HepG2 (cell line): Measurements from ENCODE around the gene NOTUM. TPM values are rescaled to one million over a fixed set of nuclear protein-coding genes. Genes with fewer than 3 reads are reported as not detected.

ENCODE experiments used
- HNF1A ChIP-seq, 2 experiments: sonication (generic) in 1 of 2; formaldehyde crosslinking in 1 of 2; IDR thresholded peaks; 2 replicates each; pipeline versions ENCODE4 v1.4.0 to v1.6.1; 2016 to 2020; ENCODE audit warnings: borderline replicate concordance in 1 of 2, low read depth in 1 of 2, mild to moderate bottlenecking in 1 of 2, missing genetic modification reagents in 1 of 2
- MAX ChIP-seq: IDR thresholded peaks from 2 replicates; pipeline ENCODE4 v1.6.1; 2012; ENCODE audit warnings: inconsistent platforms
- MLX ChIP-seq: IDR thresholded peaks from 2 replicates; pipeline ENCODE4 v1.6.1; 2016
- NR2F2 ChIP-seq: IDR thresholded peaks from 2 replicates; pipeline ENCODE4 v1.6.1; 2012; ENCODE audit warnings: low read depth, inconsistent platforms, borderline replicate concordance
- RBM22 ChIP-seq: fragments of 200-400 bp; formaldehyde crosslinking; optimal IDR thresholded peaks from 2 replicates; pipeline ENCODE3; 2017; ENCODE audit warnings: mild to moderate bottlenecking, low read length, moderate library complexity
- RFXAP ChIP-seq: sonication (generic); formaldehyde crosslinking; IDR thresholded peaks from 2 replicates; pipeline ENCODE4 v1.4.0; 2020; ENCODE audit warnings: missing genetic modification reagents, borderline replicate concordance
- SATB2 ChIP-seq: sonication (generic); formaldehyde crosslinking; IDR thresholded peaks from 2 replicates; pipeline ENCODE4 v1.5.0; 2020; ENCODE audit warnings: missing genetic modification reagents
- STAT5B ChIP-seq: sonication (generic); formaldehyde crosslinking; IDR thresholded peaks from 2 replicates; pipeline ENCODE4 v1.4.0; 2020; ENCODE audit warnings: missing genetic modification reagents
- TEF ChIP-seq: sonication (generic); formaldehyde crosslinking; IDR thresholded peaks from 2 replicates; pipeline ENCODE4 v1.5.0; 2020; ENCODE audit warnings: missing genetic modification reagents
- TERF1 ChIP-seq: sonication (generic); formaldehyde crosslinking; IDR thresholded peaks from 2 replicates; pipeline ENCODE4 v1.8.0; 2022; ENCODE audit warnings: mild to moderate bottlenecking, missing genetic modification reagents, moderate library complexity
- TFDP1 ChIP-seq: IDR thresholded peaks from 2 replicates; pipeline ENCODE4 v1.6.1; 2016; ENCODE audit warnings: missing compliant biosample characterization, missing genetic modification reagents, borderline replicate concordance
- TRIM22 ChIP-seq: fragments of 450-650 bp; IDR thresholded peaks from 2 replicates; pipeline ENCODE4 v1.6.1; 2017
- ZFP91 ChIP-seq: sonication (generic); formaldehyde crosslinking; IDR thresholded peaks from 2 replicates; pipeline ENCODE4 v1.9.0; 2022; ENCODE audit warnings: missing genetic modification reagents, mild to moderate bottlenecking, borderline replicate concordance
- ZFY ChIP-seq: sonication (generic); formaldehyde crosslinking; IDR thresholded peaks from 2 replicates; pipeline ENCODE4 v1.4.0; 2020; ENCODE audit warnings: missing genetic modification reagents
- ZNF326 ChIP-seq: sonication (generic); formaldehyde crosslinking; IDR thresholded peaks from 2 replicates; pipeline ENCODE4 v1.4.0; 2020; ENCODE audit warnings: missing genetic modification reagents, borderline replicate concordance
- ZNF501 ChIP-seq: sonication (generic); formaldehyde crosslinking; IDR thresholded peaks from 2 replicates; pipeline ENCODE4 v1.5.1; 2020; ENCODE audit warnings: mild to moderate bottlenecking, moderate library complexity, missing genetic modification reagents
- ZNF589 ChIP-seq: sonication (generic); formaldehyde crosslinking; conservative IDR thresholded peaks from 2 replicates; pipeline ENCODE4 v1.8.0; 2022; ENCODE audit warnings: mild to moderate bottlenecking, moderate library complexity, missing genetic modification reagents
- polyA plus RNA-seq, 8 experiments: library from polyadenylated mRNA; depleted of rRNA in 3 of 8; stranded (reverse) in 7 of 8; unstranded in 1 of 8; fragments of >200 nt; fragmentation: Illumina TruSeq in 4 of 8; extraction: Trizol in 4 of 8; gene quantifications; 2 replicates each; pipeline versions ENCODE4 v1.2.1 to v1.2.3, GENCODE V29; 2011 to 2016; ENCODE audit warnings: low read depth in 4 of 8, missing spikeins in 1 of 8, mixed read lengths in 1 of 8; ENCODE audit not compliant: insufficient read depth in 1 of 8
- total RNA-seq, 5 experiments: library from RNA; depleted of rRNA; stranded (reverse); fragments of >200 nt; fragmentation: Illumina TruSeq; extraction: Trizol; gene quantifications; 2 replicates each; pipeline ENCODE4 v1.2.3, GENCODE V29; 2016; ENCODE audit warnings: low read depth in 1 of 5

NOTUM gene
- total and polyA plus RNA-seq, 2 of the 13 experiments (the other 11 are each of a cell fraction or from before 2014, with no cell fraction given) = 150 to 160 TPM

- TF ChIP-seq ZNF501 (CRISPR knock-in tag) (peak; percentile 14), MAX (peak; percentile 10; the same call in 1 of the 2 replicates), ZFP91 (no peak), TERF1 (CRISPR knock-in tag) (no peak), RBM22 (peak; percentile 18), ZFY (CRISPR knock-in tag) (no peak), TEF (no peak), RFXAP (CRISPR knock-in tag) (peak; percentile 30; the same call in 1 of the 2 replicates), ZNF326 (no peak), MLX (no peak), ZNF589 (CRISPR knock-in tag) (no peak), STAT5B (no peak), TFDP1 (CRISPR knock-in tag) (no peak), SATB2 (CRISPR knock-in tag) (no peak), HNF1A (IDR thresholded peaks at IDR 0.05; ENCODE audit: low read depth) (no peak), HNF1A (CRISPR knock-in tag; IDR thresholded peaks at IDR 0.05; ENCODE audit: borderline replicate concordance) (no peak), TRIM22 (no peak), NR2F2 (no peak)
Measured at GRCh38 chr17:81911277-81911961, 49.6 kb downstream of the NOTUM start, which contains the start of gene PCYT2 (continued).
